Amniotic epithelial cell (primary cell): ENCODE results near the gene PLAU.

ENCODE experiments used
- DNase-seq: peaks from one replicate; pipeline ENCODE4 v3.0.0-alpha.2; 2010; ENCODE audit warnings: low read depth

PLAU gene

DNA sequence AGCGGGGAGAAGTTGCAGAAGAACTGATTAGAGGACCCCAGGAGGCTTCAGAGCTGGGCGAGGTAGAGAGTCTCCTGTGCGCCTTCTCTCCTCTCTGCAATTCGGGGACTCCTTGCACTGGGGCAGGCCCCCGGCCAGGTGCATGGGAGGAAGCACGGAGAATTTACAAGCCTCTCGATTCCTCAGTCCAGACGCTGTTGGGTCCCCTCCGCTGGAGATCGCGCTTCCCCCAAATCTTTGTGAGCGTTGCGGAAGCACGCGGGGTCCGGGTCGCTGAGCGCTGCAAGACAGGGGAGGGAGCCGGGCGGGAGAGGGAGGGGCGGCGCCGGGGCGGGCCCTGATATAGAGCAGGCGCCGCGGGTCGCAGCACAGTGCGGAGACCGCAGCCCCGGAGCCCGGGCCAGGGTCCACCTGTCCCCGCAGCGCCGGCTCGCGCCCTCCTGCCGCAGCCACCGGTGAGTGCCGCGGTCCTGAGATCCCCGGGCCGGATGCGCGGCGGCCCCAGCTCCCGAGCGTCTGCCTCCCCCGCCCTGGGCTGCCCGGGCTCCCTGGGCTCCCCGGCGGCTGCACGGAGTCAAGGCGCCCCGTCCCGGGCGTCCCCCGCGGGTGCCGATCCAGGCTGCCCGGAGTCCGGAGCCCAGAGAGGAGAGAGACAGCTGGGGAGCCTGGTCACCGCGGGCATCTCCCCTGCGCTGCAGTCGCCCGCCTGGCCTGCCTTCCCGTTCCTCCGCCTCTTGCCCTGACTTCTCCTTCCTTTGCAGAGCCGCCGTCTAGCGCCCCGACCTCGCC is at the start of gene PLAU:
Gene PLAU, plus strand, starts transcription at position 369 of the 789 bp plus-strand sequence. CDS start 424 bp downstream, outside the sequence.
- no peak for DNase-seq

DNA sequence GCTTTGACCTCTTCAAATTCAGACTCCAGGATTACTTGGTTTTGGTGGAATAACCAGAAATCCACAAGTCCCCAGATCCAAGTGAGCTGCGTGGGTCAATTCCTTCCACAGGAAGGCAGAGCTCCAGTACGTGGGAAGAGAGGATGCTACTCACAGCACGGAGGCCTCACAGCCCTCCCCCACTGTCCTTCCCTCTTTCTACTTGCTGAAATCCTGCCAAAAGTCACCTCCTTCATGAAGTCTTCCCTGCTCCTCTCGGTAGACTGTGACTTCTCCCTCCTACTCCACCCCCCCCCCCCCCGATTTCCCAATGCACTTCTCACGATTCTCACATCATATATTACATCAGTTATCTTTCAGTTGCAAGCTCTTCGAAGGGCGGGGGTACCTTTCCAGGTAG is 48.9 kb upstream of the PLAU start:
- DNase-seq = no peak

DNA sequence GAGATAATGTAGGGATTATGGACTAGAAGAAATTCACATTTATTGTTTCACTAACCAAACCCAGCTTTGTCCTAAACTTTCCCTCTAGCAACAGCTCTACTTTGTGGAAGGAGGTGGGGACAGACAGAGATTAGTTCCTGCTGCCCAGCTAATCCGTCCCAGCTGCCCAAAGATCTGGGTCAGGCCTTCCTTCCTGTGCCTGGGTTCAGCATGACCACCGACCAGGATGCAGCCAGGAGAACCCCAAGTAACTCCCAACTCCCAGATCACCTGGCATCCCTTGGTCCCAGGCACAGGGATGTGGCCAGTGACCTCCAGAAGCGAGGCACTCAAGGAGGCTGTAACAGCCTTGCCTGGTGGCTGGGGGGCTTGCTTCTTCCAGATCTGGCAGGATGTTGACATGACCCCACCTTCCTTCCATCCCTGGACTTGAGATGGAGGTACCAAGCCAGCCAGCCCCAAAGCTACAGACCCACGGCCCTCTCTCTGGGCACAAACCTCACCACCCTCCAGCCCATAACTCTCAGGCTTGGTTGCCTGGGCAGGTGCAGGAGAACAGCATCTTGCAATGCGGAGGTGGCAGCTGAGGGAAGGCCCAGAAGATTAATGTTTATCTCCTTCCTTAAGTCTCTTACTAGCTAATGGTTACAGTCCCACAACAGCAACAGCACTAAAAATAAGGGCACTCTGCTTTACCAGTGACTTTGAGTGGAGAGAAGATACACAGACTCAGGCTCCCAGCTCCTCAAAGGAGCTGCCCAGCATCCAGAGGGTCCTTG is 47.7 kb upstream of the PLAU start:
- no peak for DNase-seq

DNA sequence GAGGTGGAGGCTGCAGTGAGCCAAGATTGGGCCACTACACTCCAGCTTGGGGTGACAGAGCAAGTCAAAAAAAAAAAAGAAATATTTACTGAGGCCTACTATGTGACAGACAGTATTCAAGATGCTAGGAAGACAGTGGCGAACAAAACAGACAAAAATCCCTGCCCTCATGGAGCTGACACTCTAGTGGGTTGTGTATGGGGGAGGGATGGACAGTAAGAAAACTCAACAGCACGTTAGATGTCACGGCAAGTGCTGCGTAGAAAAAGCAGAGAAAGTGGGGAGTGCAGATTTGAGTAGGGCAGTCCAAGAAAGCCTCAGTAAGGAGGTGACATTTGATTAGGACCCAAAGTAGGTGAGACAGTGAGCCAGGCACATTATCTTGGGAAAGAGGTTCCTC is 46.7 kb upstream of the PLAU start:
- no peak for DNase-seq

DNA sequence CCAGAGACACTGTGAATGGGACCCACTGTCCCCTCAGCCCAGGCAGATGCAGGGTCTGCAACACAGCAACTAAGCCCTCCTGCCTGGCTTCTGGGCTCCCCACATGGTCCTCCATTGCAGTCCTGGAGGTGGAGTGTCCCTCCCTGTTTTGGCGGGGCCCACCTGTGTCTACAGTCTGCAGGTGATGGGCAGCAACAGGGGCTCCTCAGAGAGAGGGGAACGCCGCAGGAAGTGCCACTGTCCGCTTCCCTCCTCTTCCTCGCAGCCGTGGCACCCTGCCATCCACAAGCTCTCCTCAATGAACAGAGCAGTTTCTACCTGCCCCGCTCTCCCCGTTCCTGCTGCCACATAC is 45.8 kb upstream of the PLAU start:
- no peak for DNase-seq

DNA sequence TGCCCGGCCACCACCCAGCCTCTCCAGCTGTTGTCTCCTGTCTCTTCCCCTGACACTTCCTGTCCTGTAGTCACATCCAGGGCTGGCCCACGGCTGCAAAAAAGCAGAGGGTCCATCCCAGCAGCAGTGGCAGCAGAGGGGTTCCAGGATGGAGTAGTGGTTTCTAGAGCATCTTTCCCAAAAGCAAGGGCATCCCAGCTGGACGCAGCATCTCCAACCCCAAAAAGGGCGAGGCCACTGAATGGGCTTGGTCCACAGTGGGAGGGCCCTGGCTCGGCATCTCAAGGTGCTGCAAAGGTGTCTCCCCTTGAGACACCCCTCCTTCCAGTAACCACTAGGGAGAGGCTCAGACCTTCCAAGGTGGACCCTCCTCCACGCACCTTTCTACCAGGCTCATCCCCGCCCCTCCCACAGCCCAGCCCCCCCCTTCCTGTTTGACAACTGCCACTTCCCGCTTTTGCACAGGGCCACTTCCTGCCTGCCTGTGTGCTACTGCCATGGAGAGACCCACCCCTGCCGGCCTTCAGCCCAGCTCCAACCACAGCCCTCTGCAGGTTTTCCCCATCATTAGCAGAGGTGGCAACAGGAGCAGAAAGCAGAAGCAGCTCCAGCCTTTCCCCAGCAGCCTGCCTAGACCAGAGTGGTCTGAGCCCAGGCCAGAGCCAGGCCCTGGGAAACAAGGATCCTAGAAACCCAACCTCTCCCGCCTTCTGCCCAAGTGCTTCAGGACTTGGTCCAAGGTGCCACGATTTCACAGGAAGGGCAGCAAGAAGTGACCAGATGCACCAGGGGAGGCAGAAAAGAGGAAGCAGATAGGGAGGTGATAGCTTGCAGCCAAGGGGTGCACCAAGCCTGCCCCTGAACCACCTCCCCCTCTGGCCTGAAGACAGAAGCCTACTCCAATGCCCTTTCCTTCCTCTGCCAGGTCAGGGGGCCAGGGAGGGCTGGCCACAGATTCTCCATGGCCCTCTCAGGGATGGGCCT is 45.2 kb upstream of the PLAU start:
- DNase-seq = no peak

DNA sequence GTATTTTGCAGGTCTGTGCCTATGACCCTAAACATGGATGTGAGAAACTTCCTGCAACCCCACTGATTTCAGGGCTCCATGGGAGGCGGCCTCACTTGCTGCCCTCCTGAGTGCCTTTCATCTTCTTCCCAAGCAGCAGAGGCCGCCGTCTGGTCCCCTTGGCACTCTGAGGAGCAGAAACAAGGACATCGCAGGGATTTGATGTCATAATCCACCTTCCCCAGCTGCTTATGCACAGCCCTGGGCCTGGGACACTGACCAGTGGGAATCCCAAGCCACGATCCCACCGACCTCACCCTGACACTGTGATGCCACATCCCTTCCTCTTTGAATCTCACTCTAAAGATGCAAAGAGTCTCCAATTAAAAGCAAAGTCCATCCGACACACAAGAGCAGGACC is 44.3 kb upstream of the PLAU start:
- DNase-seq = no peak

DNA sequence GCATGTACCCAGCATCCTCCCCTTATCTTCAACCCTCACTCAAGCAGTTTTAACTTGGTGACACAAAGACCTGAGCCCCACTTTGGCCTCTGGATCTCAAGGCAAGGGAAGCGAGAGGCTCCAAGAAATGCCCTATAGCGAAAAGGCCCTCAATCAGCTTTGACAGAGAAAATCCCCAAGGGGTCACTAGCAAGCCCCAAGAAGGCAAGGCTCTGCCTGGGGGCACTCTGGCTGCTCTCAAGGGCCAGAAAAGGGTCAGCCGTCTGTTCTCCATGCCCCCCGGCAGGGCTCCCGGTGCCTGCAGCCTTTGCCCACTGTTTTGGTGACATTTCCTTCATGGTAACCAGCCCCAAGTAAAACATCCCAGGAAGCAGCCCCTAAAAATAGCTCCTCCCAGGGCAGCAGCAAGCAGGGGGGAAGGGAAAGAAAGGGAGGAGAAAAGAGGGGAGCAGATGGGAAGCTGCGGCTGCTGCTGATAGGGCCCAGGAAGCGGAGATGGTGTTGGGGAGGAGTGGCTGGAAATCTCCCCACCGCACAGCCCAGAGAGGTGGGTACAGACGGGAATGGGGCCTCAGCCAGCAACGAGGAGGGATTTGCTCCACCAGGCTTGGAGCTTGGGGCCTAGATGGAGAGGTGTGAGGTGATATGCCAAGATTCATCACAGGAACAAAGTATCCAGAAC is 43.7 kb upstream of the PLAU start:
- DNase-seq = no peak

DNA sequence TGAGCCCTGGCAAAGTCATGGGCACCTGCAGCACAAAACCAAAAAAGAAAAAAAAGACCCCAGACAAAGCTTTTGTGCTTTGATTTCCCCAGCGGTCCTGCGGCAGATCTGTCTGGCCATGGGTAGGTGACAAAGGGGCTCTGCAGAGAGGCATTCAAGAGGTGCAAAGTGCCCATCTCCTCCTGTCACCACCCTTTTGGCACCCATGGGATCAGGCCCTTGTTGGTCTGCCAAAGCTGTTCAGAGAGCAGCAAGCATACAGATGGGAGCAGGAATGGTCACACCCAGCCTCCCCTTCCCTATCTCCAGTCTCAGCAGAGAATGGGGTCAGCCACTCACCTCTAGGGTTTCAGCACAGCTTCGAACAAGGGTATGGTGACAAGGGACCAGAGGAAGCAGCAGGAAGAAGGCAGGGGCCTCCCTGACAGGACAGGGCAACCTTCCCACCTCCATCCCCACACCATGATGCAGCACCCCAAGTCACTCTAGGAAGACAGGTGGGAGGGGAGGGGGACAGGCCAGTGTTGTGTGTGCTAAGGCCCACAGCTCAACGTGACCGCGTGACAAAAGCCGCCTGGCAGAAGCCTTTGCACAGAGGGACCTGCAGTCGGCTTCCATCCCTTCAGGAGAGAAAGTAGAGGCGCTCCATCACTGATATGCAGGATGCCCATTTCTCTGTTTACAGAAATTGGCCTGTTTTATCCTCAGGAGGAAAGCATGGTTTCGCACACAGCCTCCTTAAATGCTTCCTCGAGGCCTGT is 42.9 kb upstream of the PLAU start:
- no peak for DNase-seq

DNA sequence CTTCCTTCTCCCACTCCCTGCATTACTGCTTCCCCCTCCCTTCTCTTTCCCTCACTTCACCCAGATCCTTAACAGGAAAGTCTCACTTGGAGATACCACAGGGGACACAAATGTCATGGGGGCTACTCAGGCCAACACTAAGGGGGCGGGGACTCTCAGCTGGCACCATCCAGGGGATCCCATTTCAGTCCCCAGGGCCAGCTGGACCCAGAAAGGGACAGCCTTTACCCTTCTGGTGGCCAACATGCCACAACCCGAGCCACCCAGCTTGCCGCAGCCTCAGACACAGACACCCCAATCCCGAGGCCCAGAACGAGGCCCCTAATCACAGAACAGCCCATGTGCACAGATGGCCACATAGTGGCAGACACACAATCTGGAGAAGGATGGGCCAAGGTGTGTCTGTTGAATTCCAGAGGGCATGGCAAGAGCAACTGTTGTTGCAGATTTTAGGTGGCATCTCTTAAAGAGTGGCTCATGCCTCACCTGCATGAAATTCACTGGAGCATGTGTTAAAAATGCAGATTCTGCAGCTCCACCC is 42.2 kb upstream of the PLAU start:
- DNase-seq = no peak

DNA sequence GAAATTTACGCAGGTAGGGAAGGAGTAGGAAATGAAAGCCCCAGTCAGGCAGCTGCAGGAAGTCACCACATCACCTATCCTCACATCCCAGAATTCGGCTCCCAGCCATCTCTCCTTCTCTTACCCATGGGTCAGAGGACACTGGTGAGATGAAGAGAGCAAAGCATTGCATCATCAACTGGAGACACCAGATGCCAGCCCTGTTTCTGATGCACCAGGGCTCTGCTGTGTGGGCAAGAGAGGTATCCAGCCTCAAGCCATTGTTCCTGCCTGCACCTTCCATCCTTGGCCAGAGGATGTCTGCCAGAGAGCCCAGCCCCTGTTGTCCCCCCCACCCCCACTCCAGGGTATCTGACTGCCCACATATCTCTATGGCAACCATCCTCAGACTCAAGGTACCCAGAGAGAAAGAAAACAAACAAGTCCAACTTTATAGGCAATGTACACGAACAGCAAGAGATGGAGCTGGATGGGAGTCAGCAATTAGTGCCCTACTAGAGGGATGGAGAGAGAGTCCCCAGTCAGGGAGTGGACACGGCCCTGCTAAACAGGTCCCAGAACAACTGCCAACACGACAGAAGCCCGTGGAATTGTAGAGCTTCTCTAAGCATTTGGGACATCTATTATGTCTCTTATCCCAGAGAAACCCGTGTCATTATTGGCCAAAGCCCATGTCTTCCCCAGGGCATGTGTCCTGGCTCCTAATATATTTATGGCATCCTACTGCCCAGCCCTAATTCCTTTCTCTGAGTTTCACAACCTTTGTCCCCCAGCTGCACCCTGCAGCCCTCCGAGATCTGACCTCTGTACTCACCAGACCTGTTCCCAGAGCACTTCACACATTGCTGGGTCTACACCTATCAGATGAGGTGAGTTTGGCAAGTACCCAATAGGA is 39.4 kb upstream of the PLAU start:
- no peak for DNase-seq

DNA sequence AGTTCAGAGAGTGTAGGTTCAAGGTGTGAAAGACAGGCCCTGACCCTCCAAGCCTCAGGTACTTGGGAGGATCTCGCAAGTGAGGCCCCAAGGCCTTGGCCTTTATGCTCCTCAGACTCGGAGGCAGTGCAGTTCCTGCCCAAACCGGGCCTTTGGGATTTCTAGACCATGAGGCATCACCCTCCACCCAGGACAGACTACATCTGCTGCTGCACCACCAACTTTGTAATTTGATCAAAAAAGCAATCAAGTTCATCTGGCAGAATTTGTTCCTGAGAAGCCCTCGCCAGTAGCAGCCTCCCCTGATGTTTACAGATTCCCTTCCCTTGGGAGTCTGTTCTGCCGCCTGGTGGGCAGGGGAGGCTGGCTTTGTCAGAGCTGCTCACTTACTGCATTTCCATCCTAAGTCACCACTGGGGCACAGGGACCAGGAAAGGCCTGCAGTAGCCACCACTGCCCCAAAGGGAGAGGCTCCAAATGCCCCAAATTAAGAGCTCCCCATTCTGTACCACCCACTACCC is 38.7 kb upstream of the PLAU start:
- DNase-seq = no peak

DNA sequence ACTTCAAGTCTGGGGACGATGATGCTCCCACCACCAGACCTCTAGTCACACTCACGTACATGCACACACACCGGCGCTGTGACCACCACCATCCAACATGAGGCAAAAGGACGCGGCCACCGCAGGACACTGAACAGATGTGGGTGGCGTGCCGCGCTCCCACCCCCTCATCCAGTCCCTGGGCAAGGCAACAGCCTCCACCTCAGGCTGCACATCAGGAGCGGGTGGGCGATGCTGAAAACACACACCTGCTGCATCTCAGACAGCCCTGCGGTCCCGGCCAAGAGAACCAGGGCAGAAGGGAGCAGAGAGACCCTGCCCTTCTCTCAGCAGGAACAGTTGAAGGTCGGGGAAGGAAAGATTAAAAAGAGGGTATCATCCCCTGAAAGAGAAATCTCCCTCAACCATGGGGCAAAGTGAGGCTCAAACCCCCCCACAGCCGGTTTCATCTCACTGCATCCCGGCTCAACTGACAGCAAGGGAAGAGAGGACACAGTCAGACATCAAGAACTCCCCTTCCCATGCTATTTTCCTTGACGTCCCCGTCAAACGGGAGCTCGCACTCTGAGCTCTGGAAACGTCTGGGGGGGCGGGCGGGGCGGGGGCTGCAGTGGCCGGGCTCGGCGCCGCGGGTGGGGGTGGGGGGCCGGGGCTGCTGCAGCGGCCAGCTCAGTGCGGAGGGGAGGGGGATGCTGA is 37.6 kb upstream of the PLAU start:
- DNase-seq = no peak

DNA sequence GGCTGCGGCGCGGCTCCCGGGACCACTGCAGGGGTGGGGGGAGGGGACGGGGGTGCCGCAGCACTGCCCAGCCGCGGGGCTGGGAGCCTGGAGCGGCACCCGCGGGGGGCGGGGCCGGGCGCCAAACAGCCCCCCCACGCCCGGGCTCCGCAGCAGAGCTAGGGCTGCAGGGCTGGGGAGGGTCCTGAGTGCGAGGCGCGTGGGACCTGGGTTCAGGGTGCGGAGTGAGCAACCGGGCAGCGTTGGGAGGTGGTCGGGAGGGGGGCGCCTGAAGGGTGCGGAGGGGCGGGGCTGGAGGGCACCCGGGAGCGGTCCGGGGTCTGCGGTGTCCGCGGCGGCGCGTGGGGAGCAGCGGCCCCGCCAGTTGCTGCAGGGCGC is 37.1 kb upstream of the PLAU start:
- DNase-seq = no peak

DNA sequence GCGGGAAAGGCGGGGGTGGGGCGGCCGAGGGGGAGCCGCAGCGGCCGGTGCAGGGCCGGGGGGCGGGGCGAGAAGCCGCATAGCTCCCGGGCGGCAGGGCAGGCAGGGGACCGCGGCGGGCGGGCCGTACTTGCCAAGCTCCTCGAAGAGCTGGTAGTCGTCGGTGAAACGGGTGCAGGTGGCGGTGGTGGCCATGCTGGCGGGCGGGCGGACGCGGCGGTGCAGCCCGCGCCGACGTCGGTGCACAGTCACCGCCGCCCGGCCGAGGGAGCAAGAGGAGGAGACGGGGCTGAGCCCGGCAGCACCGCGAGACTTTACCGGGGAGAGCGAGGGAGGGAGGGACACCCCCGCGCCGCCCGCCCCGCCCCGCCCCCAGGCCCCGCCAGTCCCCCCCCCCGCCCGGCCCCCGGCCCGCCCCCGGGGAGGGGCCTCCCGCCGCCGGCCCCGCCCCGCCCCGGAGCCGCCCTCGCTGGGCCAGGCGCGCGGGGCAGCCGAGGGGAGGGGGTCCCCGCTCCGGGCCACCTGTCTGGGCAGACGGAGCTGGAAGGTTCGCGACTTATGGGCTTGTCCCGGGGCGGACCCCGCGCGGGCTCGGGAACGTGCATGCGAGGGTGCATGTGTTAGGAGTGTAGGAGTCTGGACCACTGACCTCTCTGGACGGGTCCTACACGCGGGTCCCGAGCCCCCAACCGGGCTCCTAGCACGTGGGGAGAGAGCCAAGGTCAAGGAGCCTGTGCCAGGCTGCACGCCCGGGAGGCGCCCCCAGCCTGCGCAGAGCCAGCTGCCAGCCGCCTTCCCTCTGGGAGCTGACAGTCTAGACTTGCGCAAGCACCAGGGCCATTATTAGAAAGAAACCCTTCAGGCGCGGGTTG is 36.4 kb upstream of the PLAU start, which contains the start of gene CAMK2G:
Gene CAMK2G, minus strand, starts transcription at position 289 of the 872 bp plus-strand sequence. Its CDS starts 94 bp downstream, at position 195.
- peak; percentile 71 for DNase-seq

DNA sequence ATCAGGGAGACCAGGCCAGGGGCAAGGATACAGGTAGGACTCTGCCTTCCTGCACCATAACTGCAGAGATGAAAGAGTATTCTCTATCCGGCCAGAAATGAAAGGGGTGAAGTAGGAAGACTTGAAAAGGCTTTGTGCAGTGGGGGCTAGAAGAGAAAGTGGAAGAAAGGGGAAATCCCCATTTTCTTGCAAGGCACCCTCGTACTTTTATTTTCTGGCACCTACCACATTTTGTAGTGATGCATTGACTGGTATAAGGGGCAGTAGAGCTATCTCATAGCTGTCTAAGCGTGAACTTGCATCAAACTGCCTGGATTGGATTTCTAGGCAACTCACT is 35.8 kb upstream of the PLAU start:
- DNase-seq = no peak

DNA sequence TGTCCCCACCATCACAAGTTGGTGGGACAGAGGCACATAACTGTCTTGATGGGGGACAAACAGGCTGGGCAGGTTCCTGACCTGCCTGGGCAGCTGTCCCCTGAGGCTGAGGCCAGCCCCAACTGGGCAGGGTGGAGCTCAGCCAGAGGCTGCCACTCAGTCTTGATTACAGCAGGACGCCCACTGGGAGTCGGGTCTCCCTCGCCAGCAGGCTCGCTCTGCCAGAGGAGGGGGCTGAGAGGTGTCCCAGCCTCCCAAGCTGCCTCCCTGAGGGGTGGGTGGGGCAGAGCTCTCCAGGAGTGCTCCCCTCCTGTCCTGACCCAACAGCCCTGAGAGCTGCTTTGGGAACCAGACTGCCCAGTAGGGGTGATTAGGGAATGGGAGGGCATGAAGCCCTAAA is 34.8 kb upstream of the PLAU start:
- DNase-seq = no peak

DNA sequence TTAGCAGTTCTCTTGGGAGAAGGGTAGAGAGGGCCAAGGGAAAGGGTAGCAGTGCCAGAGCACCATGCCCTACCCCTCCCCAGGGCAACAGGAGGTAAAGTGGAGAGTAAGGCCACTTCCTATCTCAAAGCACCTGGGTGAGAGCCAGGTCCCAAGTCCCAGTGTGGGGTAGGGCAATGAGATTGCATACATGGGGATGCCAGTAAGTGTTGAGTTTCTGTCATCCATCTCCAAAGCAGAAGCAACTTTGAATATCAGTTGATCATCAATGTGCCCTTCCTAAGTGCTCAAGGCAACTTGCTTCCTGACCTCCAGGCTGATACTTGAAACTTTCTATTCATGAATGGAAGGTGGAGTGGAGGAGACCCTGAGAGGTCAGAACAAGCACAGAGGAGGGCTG is 34.4 kb upstream of the PLAU start:
- DNase-seq = no peak
